Measurements from ENCODE around the gene CNTNAP2. TPM values are rescaled to one million over a fixed set of nuclear protein-coding genes. Genes with fewer than 3 reads are reported as not detected.

The CNTNAP2 gene
- total and polyA plus RNA-seq, 2 of the 13 experiments (the other 11 are each of a cell fraction or from before 2014, with no cell fraction given): 0.40 to 0.42 TPM

DNA sequence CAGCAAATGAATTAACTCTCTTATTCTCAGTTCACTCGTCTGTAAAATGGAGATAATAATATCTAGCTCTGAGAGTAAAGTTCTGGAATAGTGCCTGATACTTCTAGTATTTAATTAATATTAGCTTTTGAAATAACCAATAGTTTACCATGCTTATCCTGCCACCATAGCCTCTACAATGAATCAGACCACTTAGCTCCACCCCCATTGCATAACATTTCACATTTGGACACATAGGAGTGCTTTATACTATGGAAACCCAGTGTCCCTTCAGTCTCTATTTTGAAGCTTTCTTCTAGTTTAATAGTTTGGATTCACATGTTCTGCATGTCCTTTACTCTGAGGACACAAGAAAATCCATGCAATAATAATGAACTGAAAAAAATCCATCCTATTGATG, 2046.6 kb downstream of the CNTNAP2 start (continued):
- TF ChIP-seq ZNF318 (CRISPR knock-in tag; IDR thresholded peaks at IDR 0.05) (no peak), POLR2AphosphoS5 (IDR thresholded peaks at IDR 0.05; ENCODE audit: low read depth, low read length) (no peak), HOXA5 (CRISPR knock-in tag; IDR thresholded peaks at IDR 0.05) (no peak), HNRNPL (IDR thresholded peaks at IDR 0.05; ENCODE audit: low read depth, low read length) (no peak), AGO1 (IDR thresholded peaks at IDR 0.05; ENCODE audit: low read depth, low read length, poor library complexity, severe bottlenecking) (no peak), ZNF143 (CRISPR knock-in tag; IDR thresholded peaks at IDR 0.05) (no peak), PAXIP1 (CRISPR knock-in tag; conservative IDR thresholded peaks at IDR 0.05) (no peak), ZNF572 (CRISPR knock-in tag; IDR thresholded peaks at IDR 0.05) (no peak), FOSL1 (CRISPR knock-in tag; IDR thresholded peaks at IDR 0.05; ENCODE audit: borderline replicate concordance) (no peak), CHCHD3 (CRISPR knock-in tag; IDR thresholded peaks at IDR 0.05) (no peak), ZBTB4 (CRISPR knock-in tag; IDR thresholded peaks at IDR 0.05; ENCODE audit: borderline replicate concordance) (no peak), SP2 (CRISPR knock-in tag; IDR thresholded peaks at IDR 0.05) (no peak), SAP130 (CRISPR knock-in tag; IDR thresholded peaks at IDR 0.05; ENCODE audit: low read depth) (no peak)
- TF ChIP-seq, protein P1, sequence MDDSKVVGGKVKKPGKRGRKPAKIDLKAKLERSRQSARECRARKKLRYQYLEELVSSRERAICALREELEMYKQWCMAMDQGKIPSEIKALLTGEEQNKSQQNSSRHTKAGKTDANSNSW (CRISPR knock-in tag; IDR thresholded peaks at IDR 0.05; ENCODE audit: borderline replicate concordance): no peak
